Parathyroid adenoma (tissue), 2 donors: ENCODE results near the gene RNF175.

Experiments
- H2AFZ ChIP-seq: fragments of 300-600 bp; sonication (generic); one replicate; pipeline ENCODE4 v1.7.0; 2017; ENCODE audit warnings: antibody characterized with exemption, mild to moderate bottlenecking
- H3K27ac ChIP-seq: fragments of 300-600 bp; sonication (generic); one replicate; pipeline ENCODE4 v1.7.0; 2017
- H3K27me3 ChIP-seq: fragments of 300-600 bp; sonication (generic); one replicate; pipeline ENCODE4 v1.7.0; 2017; ENCODE audit warnings: low read length; ENCODE audit not compliant: control insufficient read depth, insufficient read depth
- H3K36me3 ChIP-seq: fragments of 300-600 bp; sonication (generic); one replicate; pipeline ENCODE4 v1.7.0; 2017; ENCODE audit warnings: low read length; ENCODE audit not compliant: control insufficient read depth, insufficient read depth
- H3K4me1 ChIP-seq: fragments of 300-600 bp; sonication (generic); one replicate; pipeline ENCODE4 v1.7.0; 2017; ENCODE audit warnings: control low read depth
- H3K4me2 ChIP-seq: fragments of 300-600 bp; sonication (generic); one replicate; pipeline ENCODE4 v1.7.0; 2017; ENCODE audit warnings: low read length
- H3K4me3 ChIP-seq: fragments of 300-600 bp; sonication (generic); one replicate; pipeline ENCODE4 v1.7.0; 2017; ENCODE audit warnings: low read depth, low read length
- H3K79me2 ChIP-seq: fragments of 300-600 bp; sonication (generic); one replicate; pipeline ENCODE4 v1.7.0; 2017; ENCODE audit warnings: control low read depth
- H3K9ac ChIP-seq: fragments of 300-600 bp; sonication (generic); one replicate; pipeline ENCODE4 v1.7.0; 2017; ENCODE audit warnings: mild to moderate bottlenecking
- H3K9me3 ChIP-seq: fragments of 300-600 bp; sonication (generic); one replicate; pipeline ENCODE4 v1.7.0; 2017; ENCODE audit warnings: low read length; ENCODE audit not compliant: control insufficient read depth
- TF ChIP-seq, protein P1 (sequence below): fragments of 300-600 bp; sonication (generic); IDR thresholded peaks from one replicate; pipeline ENCODE4 v1.7.0; 2017; ENCODE audit warnings: antibody characterized with exemption, mild to moderate bottlenecking
- donor health status: primary hyperparathyroidism.

The RNF175 gene

DNA sequence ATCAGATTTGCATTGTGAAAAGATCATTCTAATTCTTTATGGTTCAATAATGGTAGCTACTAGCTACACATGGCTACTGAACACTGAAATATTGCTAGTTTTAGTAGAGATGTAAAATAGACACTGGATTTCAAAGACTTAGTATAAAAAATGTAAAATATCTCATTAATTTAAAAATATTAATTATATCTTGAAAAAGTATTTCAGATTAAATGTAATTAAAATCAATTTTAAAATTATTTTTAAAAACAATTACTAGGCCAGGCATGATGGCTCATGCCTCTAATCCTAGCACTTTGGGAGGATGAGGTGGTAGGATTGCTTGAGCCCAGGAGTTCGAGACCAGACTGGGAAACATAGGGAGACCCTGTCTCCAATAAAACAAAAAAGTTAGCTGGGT, 96.2 kb downstream of the RNF175 start:
- H3K4me2 ChIP-seq = no peak overlapping the region
- no peak overlapping the region for H3K9ac ChIP-seq

DNA sequence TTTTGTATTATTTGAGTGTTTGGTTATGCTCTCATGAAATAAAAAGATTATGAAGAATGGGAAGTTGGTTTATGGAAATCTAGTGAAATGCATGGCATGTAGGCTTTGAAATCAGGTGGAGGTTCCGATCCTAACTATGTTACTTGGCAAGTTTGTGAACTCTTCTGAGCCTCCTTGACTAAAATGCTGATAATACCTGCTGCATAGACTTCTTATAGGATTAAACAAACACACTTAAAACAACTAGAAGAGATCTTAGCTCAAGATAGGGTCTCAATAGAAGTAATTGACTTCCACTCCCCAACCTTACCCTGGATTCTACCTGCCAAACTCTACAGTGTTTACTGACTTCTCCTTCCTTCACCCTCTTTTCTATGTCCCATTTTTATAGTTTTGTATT, 97.9 kb downstream of the RNF175 start:
- Histone ChIP-seq H3K27me3 (no peaks in the 10 kb centered on the region), H3K9ac (no peak overlapping the region), H3K79me2 (no peaks in the 10 kb centered on the region), H2AFZ (no peak overlapping the region), H3K4me1 (no peaks in the 10 kb centered on the region), H3K9me3 (no peaks in the 10 kb centered on the region), H3K27ac (no peak overlapping the region), H3K4me3 (no peak overlapping the region), H3K4me2 (no peak overlapping the region), H3K36me3 (no peaks in the 10 kb centered on the region)
- TF ChIP-seq, protein P1, sequence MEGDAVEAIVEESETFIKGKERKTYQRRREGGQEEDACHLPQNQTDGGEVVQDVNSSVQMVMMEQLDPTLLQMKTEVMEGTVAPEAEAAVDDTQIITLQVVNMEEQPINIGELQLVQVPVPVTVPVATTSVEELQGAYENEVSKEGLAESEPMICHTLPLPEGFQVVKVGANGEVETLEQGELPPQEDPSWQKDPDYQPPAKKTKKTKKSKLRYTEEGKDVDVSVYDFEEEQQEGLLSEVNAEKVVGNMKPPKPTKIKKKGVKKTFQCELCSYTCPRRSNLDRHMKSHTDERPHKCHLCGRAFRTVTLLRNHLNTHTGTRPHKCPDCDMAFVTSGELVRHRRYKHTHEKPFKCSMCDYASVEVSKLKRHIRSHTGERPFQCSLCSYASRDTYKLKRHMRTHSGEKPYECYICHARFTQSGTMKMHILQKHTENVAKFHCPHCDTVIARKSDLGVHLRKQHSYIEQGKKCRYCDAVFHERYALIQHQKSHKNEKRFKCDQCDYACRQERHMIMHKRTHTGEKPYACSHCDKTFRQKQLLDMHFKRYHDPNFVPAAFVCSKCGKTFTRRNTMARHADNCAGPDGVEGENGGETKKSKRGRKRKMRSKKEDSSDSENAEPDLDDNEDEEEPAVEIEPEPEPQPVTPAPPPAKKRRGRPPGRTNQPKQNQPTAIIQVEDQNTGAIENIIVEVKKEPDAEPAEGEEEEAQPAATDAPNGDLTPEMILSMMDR = no peak

More for the DNA sequence above, 96.2 kb downstream of the RNF175 start:
- Histone ChIP-seq H3K36me3 (no peaks in the 10 kb centered on the region), H2AFZ (no peak overlapping the region), H3K27ac (no peak overlapping the region), H3K4me1 (no peaks in the 10 kb centered on the region), H3K27me3 (no peaks in the 10 kb centered on the region), H3K79me2 (no peaks in the 10 kb centered on the region), H3K9me3 (no peaks in the 10 kb centered on the region), H3K4me3 (no peak overlapping the region)
- TF ChIP-seq, protein P1 = no peak

DNA sequence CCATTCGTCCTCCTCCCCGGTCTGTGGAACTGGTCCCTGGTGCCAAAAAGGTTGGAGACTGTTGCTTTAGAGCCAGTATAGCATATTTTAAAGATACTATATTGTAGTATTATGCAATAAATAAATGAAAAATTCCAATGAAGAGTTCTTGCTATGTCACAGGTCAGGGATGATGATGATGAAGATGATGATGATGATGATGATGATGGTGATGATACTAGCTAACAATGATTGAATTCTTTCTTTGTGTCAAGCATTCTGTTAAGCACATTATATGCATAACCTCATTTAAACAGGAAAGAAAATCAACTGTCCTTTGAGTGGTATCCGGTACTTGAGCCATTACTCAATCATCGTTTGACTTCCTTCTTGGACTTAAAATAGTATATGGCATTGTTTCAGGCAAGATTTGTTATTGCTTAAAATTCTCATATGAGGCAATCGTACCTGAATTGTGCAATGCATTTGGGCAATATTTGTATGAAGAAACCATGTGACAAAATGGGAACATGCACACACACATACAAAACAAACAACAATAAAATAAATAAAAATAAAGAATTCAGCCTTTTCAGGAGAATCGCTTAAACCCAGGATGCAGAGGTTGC, 98.5 kb downstream of the RNF175 start:
- Histone ChIP-seq H3K4me3 (no peak overlapping the region), H3K4me1 (no peaks in the 10 kb centered on the region), H3K9ac (no peak overlapping the region), H3K4me2 (no peak overlapping the region), H3K79me2 (no peaks in the 10 kb centered on the region), H3K27ac (no peak overlapping the region), H2AFZ (no peak overlapping the region), H3K36me3 (no peaks in the 10 kb centered on the region), H3K9me3 (no peaks in the 10 kb centered on the region), H3K27me3 (no peaks in the 10 kb centered on the region)
- TF ChIP-seq, protein P1 = no peak
